Activated gamma-delta T cell treated with anti-CD3 and anti-CD28 coated beads, Interleukin-2, amount 50 U/mL, for 16 hours (primary cell): ENCODE results near the gene PMEPA1.

Source experiments
- DNase-seq: peaks from one replicate; pipeline ENCODE4 v3.0.0-alpha.2; 2020; ENCODE audit warnings: low read depth

Gene PMEPA1

GRCh38 chr20:57676589-57677583 is 32.9 kb downstream of the PMEPA1 start:
- no peak for DNase-seq

- no peak for DNase-seq
Measured at GRCh38 chr20:57675773-57676172, 34.0 kb downstream of the PMEPA1 start.

GRCh38 chr20:57672953-57673575 is 36.8 kb downstream of the PMEPA1 start:
- DNase-seq, result no peak

GRCh38 chr20:57672164-57672563 is 37.7 kb downstream of the PMEPA1 start:
- DNase-seq, result no peak

GRCh38 chr20:57671662-57672061 is 38.2 kb downstream of the PMEPA1 start:
- DNase-seq, result no peak

GRCh38 chr20:57671072-57671391 is 38.8 kb downstream of the PMEPA1 start:
- no peak for DNase-seq

GRCh38 chr20:57670288-57671071 is 39.3 kb downstream of the PMEPA1 start:
- DNase-seq, result no peak

- no peak for DNase-seq
Measured at GRCh38 chr20:57669632-57670031, 40.2 kb downstream of the PMEPA1 start.

GRCh38 chr20:57667924-57668782 is 41.7 kb downstream of the PMEPA1 start:
- no peak for DNase-seq

GRCh38 chr20:57667388-57667787 is 42.4 kb downstream of the PMEPA1 start:
- DNase-seq, result no peak

- DNase-seq, result no peak
Measured at GRCh38 chr20:57666834-57667157, 43.0 kb downstream of the PMEPA1 start.

GRCh38 chr20:57666106-57666833 is 43.5 kb downstream of the PMEPA1 start:
- DNase-seq, result no peak

- DNase-seq, result no peak
Measured at GRCh38 chr20:57665589-57665971, 44.2 kb downstream of the PMEPA1 start.

- DNase-seq, result no peak
Measured at GRCh38 chr20:57664924-57665588, 44.8 kb downstream of the PMEPA1 start.

- no peak for DNase-seq
Measured at GRCh38 chr20:57664476-57664875, 45.3 kb downstream of the PMEPA1 start.

GRCh38 chr20:57663681-57664451 is 45.9 kb downstream of the PMEPA1 start:
- DNase-seq, result no peak

- no peak for DNase-seq
Measured at GRCh38 chr20:57663241-57663640, 46.6 kb downstream of the PMEPA1 start.

GRCh38 chr20:57662456-57663240 is 47.2 kb downstream of the PMEPA1 start:
- no peak for DNase-seq
